ENCODE measurements around the gene MACC1. TPM values are rescaled to one million over a fixed set of nuclear protein-coding genes. Genes with fewer than 3 reads are reported as not detected.

MACC1 gene
- polyA plus RNA-seq, 1 donor (not counting 4 experiments of a cell fraction or from before 2014, with no cell fraction given): 16.4 TPM

DNA sequence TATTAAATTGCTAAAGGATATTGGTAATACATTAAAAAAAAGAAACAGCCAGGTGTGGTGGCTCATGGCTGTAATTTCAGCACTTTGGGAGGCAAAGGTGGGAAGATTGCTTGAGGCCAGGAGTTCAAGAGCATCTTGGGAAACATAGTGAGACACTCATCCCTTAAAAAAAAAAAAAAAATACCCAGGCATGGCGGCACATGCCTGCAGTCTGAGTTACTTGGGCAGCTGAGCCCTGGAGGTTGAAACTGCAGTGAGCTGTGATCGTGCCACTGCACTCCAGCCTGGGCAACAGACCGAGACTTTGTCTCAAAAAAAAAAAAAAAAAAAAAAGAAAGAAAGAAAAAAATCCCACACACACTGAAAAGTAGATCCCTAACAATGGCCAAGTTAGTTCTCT, 59.7 kb downstream of the MACC1 start:
- no peaks in the 10 kb centered on the region for H3K9me3 ChIP-seq (ENCODE audit: control insufficient read depth, low read depth, low read length)
- no peaks in the 10 kb centered on the region for H4K20me1 ChIP-seq (ENCODE audit: control insufficient read depth, extremely low read depth, insufficient read depth, low read length)
- DNase-seq (ENCODE audit: low read depth, low spot score): peak; percentile 13
- no peaks in the 10 kb centered on the region for H3K27me3 ChIP-seq (ENCODE audit: control insufficient read depth, extremely low read depth, insufficient read depth, low read length)
- no peak for FAIRE-seq
- peaks cover 5 to 7% of the 10 kb centered on the region in 2 experiments for H3K36me3 ChIP-seq (ENCODE audit: control insufficient read depth in 2 of 2, extremely low read depth in 1 of 2, insufficient read depth in 2 of 2, low read length in 2 of 2)
- H3K79me2 ChIP-seq (ENCODE audit: control insufficient read depth, insufficient read depth, low read length): no peaks in the 10 kb centered on the region
- dilution Hi-C loops (cut with MboI; ENCODE audit: extremely low pct_ligation_motif_present, low sequenced_read_pairs): no loop called here
- no peaks in the 10 kb centered on the region for H3K9me1 ChIP-seq (ENCODE audit: control insufficient read depth, extremely low read depth, insufficient read depth, low read length)
- no peak for TF ChIP-seq EZH2 (IDR thresholded peaks at IDR 0.05; ENCODE audit: low read length)
- TF ChIP-seq, protein P1, sequence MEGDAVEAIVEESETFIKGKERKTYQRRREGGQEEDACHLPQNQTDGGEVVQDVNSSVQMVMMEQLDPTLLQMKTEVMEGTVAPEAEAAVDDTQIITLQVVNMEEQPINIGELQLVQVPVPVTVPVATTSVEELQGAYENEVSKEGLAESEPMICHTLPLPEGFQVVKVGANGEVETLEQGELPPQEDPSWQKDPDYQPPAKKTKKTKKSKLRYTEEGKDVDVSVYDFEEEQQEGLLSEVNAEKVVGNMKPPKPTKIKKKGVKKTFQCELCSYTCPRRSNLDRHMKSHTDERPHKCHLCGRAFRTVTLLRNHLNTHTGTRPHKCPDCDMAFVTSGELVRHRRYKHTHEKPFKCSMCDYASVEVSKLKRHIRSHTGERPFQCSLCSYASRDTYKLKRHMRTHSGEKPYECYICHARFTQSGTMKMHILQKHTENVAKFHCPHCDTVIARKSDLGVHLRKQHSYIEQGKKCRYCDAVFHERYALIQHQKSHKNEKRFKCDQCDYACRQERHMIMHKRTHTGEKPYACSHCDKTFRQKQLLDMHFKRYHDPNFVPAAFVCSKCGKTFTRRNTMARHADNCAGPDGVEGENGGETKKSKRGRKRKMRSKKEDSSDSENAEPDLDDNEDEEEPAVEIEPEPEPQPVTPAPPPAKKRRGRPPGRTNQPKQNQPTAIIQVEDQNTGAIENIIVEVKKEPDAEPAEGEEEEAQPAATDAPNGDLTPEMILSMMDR (optimal IDR thresholded peaks at IDR 0.05 in 1 of 3, IDR thresholded peaks at IDR 0.05 in 1 of 3, conservative IDR thresholded peaks at IDR 0.05 in 1 of 3; ENCODE audit: extremely low read depth in 1 of 3, insufficient read depth in 2 of 3, low read length in 3 of 3): no peak
- peak overlapping the region; percentile 33 for H2AFZ ChIP-seq (ENCODE audit: control insufficient read depth, low read length)
- peak overlapping the region; percentile 50 for H3K27ac ChIP-seq (ENCODE audit: control insufficient read depth, insufficient read depth, low read length)
- H3K4me3 ChIP-seq (ENCODE audit: control insufficient read depth in 2 of 3, extremely low read depth in 1 of 3, insufficient read depth in 2 of 3, low read depth in 1 of 3, low read length in 3 of 3): no peak overlapping the region
- peak overlapping the region; percentile 6 for H3K4me2 ChIP-seq (ENCODE audit: control insufficient read depth, extremely low read depth, insufficient read depth, low read depth, low read length)
- peaks cover 7% of the 10 kb centered on the region for H3K4me1 ChIP-seq (ENCODE audit: control insufficient read depth, extremely low read depth, insufficient read depth, low read length)
- no peak overlapping the region for H3K9ac ChIP-seq (ENCODE audit: control insufficient read depth, extremely low read depth, insufficient read depth, low read length)

GRCh38 chr7:20153999-20154398, 63.2 kb downstream of the MACC1 start:
- no peak for DNase-seq (ENCODE audit: low read depth, low spot score)

More at GRCh38 chr7:20153999-20154398, 63.2 kb downstream of the MACC1 start:
- Histone ChIP-seq H3K27ac (ENCODE audit: control insufficient read depth, insufficient read depth, low read length) (no peak overlapping the region), H3K4me3 (ENCODE audit: control insufficient read depth in 2 of 3, extremely low read depth in 1 of 3, insufficient read depth in 2 of 3, low read depth in 1 of 3, low read length in 3 of 3) (no peak overlapping the region), H3K4me1 (ENCODE audit: control insufficient read depth, extremely low read depth, insufficient read depth, low read length) (peaks cover 7% of the 10 kb centered on the region), H3K4me2 (ENCODE audit: control insufficient read depth, extremely low read depth, insufficient read depth, low read depth, low read length) (no peak overlapping the region), H3K9me1 (ENCODE audit: control insufficient read depth, extremely low read depth, insufficient read depth, low read length) (no peaks in the 10 kb centered on the region), H3K9me3 (ENCODE audit: control insufficient read depth, low read depth, low read length) (no peaks in the 10 kb centered on the region), H3K27me3 (ENCODE audit: control insufficient read depth, extremely low read depth, insufficient read depth, low read length) (no peaks in the 10 kb centered on the region), H2AFZ (ENCODE audit: control insufficient read depth, low read length) (no peak overlapping the region), H4K20me1 (ENCODE audit: control insufficient read depth, extremely low read depth, insufficient read depth, low read length) (no peaks in the 10 kb centered on the region), H3K9ac (ENCODE audit: control insufficient read depth, extremely low read depth, insufficient read depth, low read length) (no peak overlapping the region), H3K36me3 (ENCODE audit: control insufficient read depth in 2 of 2, extremely low read depth in 1 of 2, insufficient read depth in 2 of 2, low read length in 2 of 2) (peaks cover 5 to 8% of the 10 kb centered on the region in 2 experiments), H3K79me2 (ENCODE audit: control insufficient read depth, insufficient read depth, low read length) (no peaks in the 10 kb centered on the region)
- dilution Hi-C loops (cut with MboI; ENCODE audit: extremely low pct_ligation_motif_present, low sequenced_read_pairs): no loop called here
- FAIRE-seq: peak; percentile 49
- TF ChIP-seq, protein P1 (optimal IDR thresholded peaks at IDR 0.05 in 1 of 3, IDR thresholded peaks at IDR 0.05 in 1 of 3, conservative IDR thresholded peaks at IDR 0.05 in 1 of 3; ENCODE audit: extremely low read depth in 1 of 3, insufficient read depth in 2 of 3, low read length in 3 of 3): no peak
- no peak for TF ChIP-seq EZH2 (IDR thresholded peaks at IDR 0.05; ENCODE audit: low read length)

Data from keratinocyte (primary cell).